ENCODE results near the gene DUS2. TPM values are rescaled to one million over a fixed set of nuclear protein-coding genes. Genes with fewer than 3 reads are reported as not detected.
"Not testable (repeated sequence)": the region's sequence is repeated elsewhere in the genome, so short reads cannot be mapped to it uniquely, and the experiment has no call there.

DUS2 gene
- polyA plus RNA-seq, 1 donor (not counting 4 experiments of a cell fraction or from before 2014, with no cell fraction given), result 22.9 TPM

- dilution Hi-C loops (cut with MboI; ENCODE audit: extremely low pct_ligation_motif_present, low sequenced_read_pairs), result no loop called here
- FAIRE-seq (no peak), DNase-seq (ENCODE audit: low read depth, low spot score) (no peak)
- Histone ChIP-seq H3K9me3 (ENCODE audit: control insufficient read depth, low read depth, low read length) (no peaks in the 10 kb centered on the region), H3K27me3 (ENCODE audit: control insufficient read depth, extremely low read depth, insufficient read depth, low read length) (no peaks in the 10 kb centered on the region), H3K36me3 (ENCODE audit: control insufficient read depth in 2 of 2, extremely low read depth in 1 of 2, insufficient read depth in 2 of 2, low read length in 2 of 2) (no peaks in the 10 kb centered on the region), H3K4me2 (ENCODE audit: control insufficient read depth, extremely low read depth, insufficient read depth, low read depth, low read length) (no peak overlapping the region), H3K4me3 (ENCODE audit: control insufficient read depth in 2 of 3, extremely low read depth in 1 of 3, insufficient read depth in 2 of 3, low read depth in 1 of 3, low read length in 3 of 3) (no peak overlapping the region), H3K9me1 (ENCODE audit: control insufficient read depth, extremely low read depth, insufficient read depth, low read length) (no peaks in the 10 kb centered on the region), H2AFZ (ENCODE audit: control insufficient read depth, low read length) (no peak overlapping the region), H3K9ac (ENCODE audit: control insufficient read depth, extremely low read depth, insufficient read depth, low read length) (no peak overlapping the region), H3K79me2 (ENCODE audit: control insufficient read depth, insufficient read depth, low read length) (no peaks in the 10 kb centered on the region), H3K27ac (ENCODE audit: control insufficient read depth, insufficient read depth, low read length) (no peak overlapping the region), H4K20me1 (ENCODE audit: control insufficient read depth, extremely low read depth, insufficient read depth, low read length) (no peaks in the 10 kb centered on the region), H3K4me1 (ENCODE audit: control insufficient read depth, extremely low read depth, insufficient read depth, low read length) (peaks cover 30% of the 10 kb centered on the region)
- no peak for TF ChIP-seq CTCF (optimal IDR thresholded peaks at IDR 0.05 in 1 of 3, IDR thresholded peaks at IDR 0.05 in 1 of 3, conservative IDR thresholded peaks at IDR 0.05 in 1 of 3; ENCODE audit: extremely low read depth in 1 of 3, insufficient read depth in 2 of 3, low read length in 3 of 3)
- TF ChIP-seq EZH2 (IDR thresholded peaks at IDR 0.05; ENCODE audit: low read length), result no peak
Observed at GRCh38 chr16:68009157-68009735, 13.8 kb upstream of the DUS2 start.

GRCh38 chr16:68009872-68010271, 13.2 kb upstream of the DUS2 start:
- H3K9ac ChIP-seq (ENCODE audit: control insufficient read depth, extremely low read depth, insufficient read depth, low read length); FAIRE-seq; H2AFZ ChIP-seq (ENCODE audit: control insufficient read depth, low read length); H3K27me3 ChIP-seq (ENCODE audit: control insufficient read depth, extremely low read depth, insufficient read depth, low read length); H3K4me3 ChIP-seq (ENCODE audit: control insufficient read depth in 2 of 3, extremely low read depth in 1 of 3, insufficient read depth in 2 of 3, low read depth in 1 of 3, low read length in 3 of 3); H3K79me2 ChIP-seq (ENCODE audit: control insufficient read depth, insufficient read depth, low read length); DNase-seq (ENCODE audit: low read depth, low spot score); H3K36me3 ChIP-seq (ENCODE audit: control insufficient read depth in 2 of 2, extremely low read depth in 1 of 2, insufficient read depth in 2 of 2, low read length in 2 of 2); H3K4me2 ChIP-seq (ENCODE audit: control insufficient read depth, extremely low read depth, insufficient read depth, low read depth, low read length); H4K20me1 ChIP-seq (ENCODE audit: control insufficient read depth, extremely low read depth, insufficient read depth, low read length); H3K9me1 ChIP-seq (ENCODE audit: control insufficient read depth, extremely low read depth, insufficient read depth, low read length); H3K27ac ChIP-seq (ENCODE audit: control insufficient read depth, insufficient read depth, low read length); dilution Hi-C loops (cut with MboI; ENCODE audit: extremely low pct_ligation_motif_present, low sequenced_read_pairs); H3K9me3 ChIP-seq (ENCODE audit: control insufficient read depth, low read depth, low read length): not testable (repeated sequence)
- peaks cover 27% of the 10 kb centered on the region for H3K4me1 ChIP-seq (ENCODE audit: control insufficient read depth, extremely low read depth, insufficient read depth, low read length)

- peaks cover 10% of the 10 kb centered on the region for H3K4me1 ChIP-seq (ENCODE audit: control insufficient read depth, extremely low read depth, insufficient read depth, low read length)
- TF ChIP-seq CTCF (optimal IDR thresholded peaks at IDR 0.05 in 1 of 3, IDR thresholded peaks at IDR 0.05 in 1 of 3, conservative IDR thresholded peaks at IDR 0.05 in 1 of 3; ENCODE audit: extremely low read depth in 1 of 3, insufficient read depth in 2 of 3, low read length in 3 of 3), result no peak
- TF ChIP-seq EZH2 (IDR thresholded peaks at IDR 0.05; ENCODE audit: low read length), result no peak
- no peaks in the 10 kb centered on the region for H4K20me1 ChIP-seq (ENCODE audit: control insufficient read depth, extremely low read depth, insufficient read depth, low read length)
- DNase-seq (ENCODE audit: low read depth, low spot score), result no peak
- H2AFZ ChIP-seq (ENCODE audit: control insufficient read depth, low read length), result peak overlapping the region; percentile 33
- dilution Hi-C loops (cut with MboI; ENCODE audit: extremely low pct_ligation_motif_present, low sequenced_read_pairs), result no loop called here
- H3K4me3 ChIP-seq (ENCODE audit: control insufficient read depth in 2 of 3, extremely low read depth in 1 of 3, insufficient read depth in 2 of 3, low read depth in 1 of 3, low read length in 3 of 3), result no peak overlapping the region
- H3K9me3 ChIP-seq (ENCODE audit: control insufficient read depth, low read depth, low read length), result no peaks in the 10 kb centered on the region
- no peaks in the 10 kb centered on the region for H3K27me3 ChIP-seq (ENCODE audit: control insufficient read depth, extremely low read depth, insufficient read depth, low read length)
- no peaks in the 10 kb centered on the region for H3K79me2 ChIP-seq (ENCODE audit: control insufficient read depth, insufficient read depth, low read length)
- peak overlapping the region; percentile 20 for H3K27ac ChIP-seq (ENCODE audit: control insufficient read depth, insufficient read depth, low read length)
- no peaks in the 10 kb centered on the region for H3K36me3 ChIP-seq (ENCODE audit: control insufficient read depth in 2 of 2, extremely low read depth in 1 of 2, insufficient read depth in 2 of 2, low read length in 2 of 2)
- no peak overlapping the region for H3K4me2 ChIP-seq (ENCODE audit: control insufficient read depth, extremely low read depth, insufficient read depth, low read depth, low read length)
- FAIRE-seq, result peak; percentile 84
- no peaks in the 10 kb centered on the region for H3K9me1 ChIP-seq (ENCODE audit: control insufficient read depth, extremely low read depth, insufficient read depth, low read length)
- no peak overlapping the region for H3K9ac ChIP-seq (ENCODE audit: control insufficient read depth, extremely low read depth, insufficient read depth, low read length)
Observed at GRCh38 chr16:68013440-68013839, 9.6 kb upstream of the DUS2 start.
